ENCODE measurements around the gene PARL. TPM values are rescaled to one million over a fixed set of nuclear protein-coding genes. Genes with fewer than 3 reads are reported as not detected.

The PARL gene
- 26.4 and 44.7 TPM in 2 replicates for total RNA-seq

GRCh38 chr3:183884427-183885296 is at the start of gene PARL:
Gene PARL (minus strand): TSS chr3:183884880. CDS start chr3:183884846, 34 bp downstream.

DNA sequence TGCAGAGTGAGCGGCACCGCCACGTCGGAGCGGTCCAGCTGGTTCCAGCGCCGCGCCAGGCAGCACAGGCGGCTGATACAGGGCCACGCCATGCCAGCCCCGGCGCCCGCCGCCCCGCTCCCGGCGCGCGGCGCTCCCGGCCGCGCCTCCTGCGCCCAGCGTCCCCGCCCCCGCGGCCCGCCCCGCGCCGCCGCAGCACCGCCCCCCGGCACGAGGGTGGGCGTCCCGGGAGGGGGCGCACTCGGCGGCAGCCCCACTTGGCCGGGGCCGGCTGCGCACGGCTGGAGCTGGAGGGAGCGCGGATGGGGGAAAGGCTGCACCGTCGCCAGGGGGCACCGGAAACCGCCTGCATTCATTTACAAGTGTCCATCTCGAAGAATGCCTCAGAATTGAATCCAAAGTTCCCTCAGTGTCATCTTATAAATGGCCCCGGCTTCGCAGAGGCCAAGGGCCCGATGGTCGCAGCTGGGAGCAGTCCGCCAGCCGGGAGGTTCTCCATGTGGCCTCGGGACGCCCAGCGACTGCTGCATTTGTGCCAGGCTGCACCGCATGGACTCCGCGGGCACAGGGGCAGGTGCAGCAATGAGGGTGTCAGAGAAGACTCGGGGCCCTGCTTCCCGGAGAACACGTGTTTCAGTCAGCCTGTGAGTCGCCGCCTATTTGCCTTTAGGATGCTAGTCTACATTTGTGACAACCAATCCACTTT is 59.1 kb downstream of the PARL start, which contains the start of gene MAP6D1:
Gene MAP6D1 (minus strand): TSS at position 122 of the 706 bp plus-strand sequence. CDS start 30 bp downstream, at position 92.

Other genes with a start within 250 kb of the PARL start
- gene KLHL24, start 249.3 kb downstream of the PARL start, total RNA-seq, result 24.8 and 49.4 TPM in 2 replicates
- 22.2 and 29.1 TPM in 2 replicates for gene YEATS2, start 187.1 kb downstream of the PARL start, total RNA-seq
- gene MAP6D1, start 59.3 kb downstream of the PARL start, total RNA-seq, result 2.6 and 2.7 TPM in 2 replicates
- 9.8 and 11.0 TPM in 2 replicates for gene ABCC5, start 133.0 kb upstream of the PARL start, total RNA-seq
- not detected in 2 replicates for gene HTR3D, start 146.9 kb upstream of the PARL start, total RNA-seq
- gene HTR3C, start 168.2 kb upstream of the PARL start, total RNA-seq, result not detected in 2 replicates
- gene HTR3E, start 212.2 kb upstream of the PARL start, total RNA-seq, result not detected in 2 replicates

Data from cardiac ventricle fibroblast (primary cell).